Breast epithelium (tissue), 4 donors: ENCODE data around the gene PEMT. TPM values are rescaled to one million over a fixed set of nuclear protein-coding genes. Genes with fewer than 3 reads are reported as not detected.
"Not testable (repeated sequence)": the region's sequence is repeated elsewhere in the genome, so short reads cannot be mapped to it uniquely, and the experiment has no call there.

Experiments used
- DNase-seq, 2 donors: peaks; one replicate each; pipeline ENCODE4 v3.0.0-alpha.2; 2019; ENCODE audit warnings: low spot score in 2 of 2
- H3K27ac ChIP-seq, 2 donors: fragments of 200-600 bp; sonication (generic) in 1 of 2; one replicate each; pipeline ENCODE4 v1.5.1; 2016 to 2019; ENCODE audit warnings: mild to moderate bottlenecking in 1 of 2
- H3K27me3 ChIP-seq, 2 donors: fragments of 200-600 bp; sonication (generic) in 1 of 2; one replicate each; pipeline versions ENCODE4 v1.5.1 to v1.6.0; 2017 to 2019; ENCODE audit warnings: control low read depth in 1 of 2, mild to moderate bottlenecking in 1 of 2
- H3K36me3 ChIP-seq: fragments of 200-600 bp; one replicate; pipeline ENCODE4 v1.5.1; 2019
- H3K4me1 ChIP-seq, 2 donors: fragments of 200-600 bp; sonication (generic); one replicate each; pipeline ENCODE4 v1.5.1; 2016 to 2019; ENCODE audit warnings: control low read depth in 1 of 2
- H3K4me3 ChIP-seq, 3 donors: fragments of 200-600 bp; sonication (generic); 1 replicate in 2 of 3; 2 replicates in 1 of 3; pipeline ENCODE4 v1.5.1; 2016 to 2019; ENCODE audit warnings: mild to moderate bottlenecking in 3 of 3, moderate library complexity in 2 of 3
- H3K9me3 ChIP-seq, 2 donors: fragments of 200-600 bp; sonication (generic) in 1 of 2; one replicate each; pipeline ENCODE4 v1.5.1; 2016 to 2019; ENCODE audit warnings: control low read depth in 1 of 2
- POLR2A ChIP-seq: fragments of 450-650 bp; IDR thresholded peaks from one replicate; pipeline ENCODE4 v1.6.1; 2016; ENCODE audit warnings: antibody characterized with exemption, mild to moderate bottlenecking, moderate library complexity
- POLR2AphosphoS5 ChIP-seq, 3 donors: sonication (generic); formaldehyde crosslinking; IDR thresholded peaks; one replicate each; pipeline ENCODE4 v1.6.1; 2017; ENCODE audit warnings: antibody characterized with exemption in 3 of 3
- intact Hi-C: fragments of 100-400 bp; cut with DNase I; formaldehyde crosslinking; loops from one replicate; pipeline ENCODE4 v1.15.1; 2023; ENCODE audit warnings: low total_unique reads
- total RNA-seq, 3 donors: library from RNA; depleted of rRNA; stranded (reverse); fragments of >200 nt; gene quantifications; one replicate each; pipeline ENCODE4 v1.1.0, GENCODE V29; 2016
- TF ChIP-seq, protein P1 (sequence below), 3 donors: fragments of 450-650 bp; IDR thresholded peaks; one replicate each; pipeline ENCODE4 v1.5.1; 2016 to 2017; ENCODE audit warnings: antibody characterized with exemption in 3 of 3, mild to moderate bottlenecking in 3 of 3, moderate library complexity in 3 of 3

PEMT gene
- total RNA-seq, 3 donors from 2014 or later, result 37.3 to 151 (median 52.4) TPM

GRCh38 chr17:17467016-17467415, 124.5 kb downstream of the PEMT start:
- DNase-seq, result no peak
- intact Hi-C loops, result no loop called here
- H3K27me3 ChIP-seq, result no peaks in the 10 kb centered on the region
- H3K9me3 ChIP-seq, result no peaks in the 10 kb centered on the region
- no peak overlapping the region for H3K27ac ChIP-seq
- TF ChIP-seq, protein P1, sequence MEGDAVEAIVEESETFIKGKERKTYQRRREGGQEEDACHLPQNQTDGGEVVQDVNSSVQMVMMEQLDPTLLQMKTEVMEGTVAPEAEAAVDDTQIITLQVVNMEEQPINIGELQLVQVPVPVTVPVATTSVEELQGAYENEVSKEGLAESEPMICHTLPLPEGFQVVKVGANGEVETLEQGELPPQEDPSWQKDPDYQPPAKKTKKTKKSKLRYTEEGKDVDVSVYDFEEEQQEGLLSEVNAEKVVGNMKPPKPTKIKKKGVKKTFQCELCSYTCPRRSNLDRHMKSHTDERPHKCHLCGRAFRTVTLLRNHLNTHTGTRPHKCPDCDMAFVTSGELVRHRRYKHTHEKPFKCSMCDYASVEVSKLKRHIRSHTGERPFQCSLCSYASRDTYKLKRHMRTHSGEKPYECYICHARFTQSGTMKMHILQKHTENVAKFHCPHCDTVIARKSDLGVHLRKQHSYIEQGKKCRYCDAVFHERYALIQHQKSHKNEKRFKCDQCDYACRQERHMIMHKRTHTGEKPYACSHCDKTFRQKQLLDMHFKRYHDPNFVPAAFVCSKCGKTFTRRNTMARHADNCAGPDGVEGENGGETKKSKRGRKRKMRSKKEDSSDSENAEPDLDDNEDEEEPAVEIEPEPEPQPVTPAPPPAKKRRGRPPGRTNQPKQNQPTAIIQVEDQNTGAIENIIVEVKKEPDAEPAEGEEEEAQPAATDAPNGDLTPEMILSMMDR (IDR thresholded peaks at IDR 0.05), result no peak
- TF ChIP-seq POLR2AphosphoS5 (IDR thresholded peaks at IDR 0.05) (no peak), POLR2A (no peak)
- no peaks in the 10 kb centered on the region for H3K36me3 ChIP-seq
- no peak overlapping the region for H3K4me3 ChIP-seq
- no peaks in the 10 kb centered on the region for H3K4me1 ChIP-seq

- no peak overlapping the region for H3K27ac ChIP-seq
- no peaks in the 10 kb centered on the region for H3K27me3 ChIP-seq
- intact Hi-C loops, result no loop called here
- H3K36me3 ChIP-seq, result no peaks in the 10 kb centered on the region
- TF ChIP-seq, protein P1 (IDR thresholded peaks at IDR 0.05), result no peak
- no peak for TF ChIP-seq POLR2A
- no peak for TF ChIP-seq POLR2AphosphoS5 (IDR thresholded peaks at IDR 0.05)
- no peak for DNase-seq
- H3K9me3 ChIP-seq, result no peaks in the 10 kb centered on the region
- H3K4me3 ChIP-seq, result no peak overlapping the region
- H3K4me1 ChIP-seq, result no peaks in the 10 kb centered on the region
Observed at GRCh38 chr17:17466511-17466910, 125.0 kb downstream of the PEMT start.

GRCh38 chr17:17465878-17466277, 125.6 kb downstream of the PEMT start:
- H3K36me3 ChIP-seq, H3K27ac ChIP-seq, H3K4me1 ChIP-seq, H3K4me3 ChIP-seq, intact Hi-C loops, DNase-seq, H3K27me3 ChIP-seq, H3K9me3 ChIP-seq: not testable (repeated sequence)

- intact Hi-C loops, result no loop called here
- no peak overlapping the region for H3K4me3 ChIP-seq
- no peaks in the 10 kb centered on the region for H3K9me3 ChIP-seq
- no peaks in the 10 kb centered on the region for H3K36me3 ChIP-seq
- H3K4me1 ChIP-seq, result no peaks in the 10 kb centered on the region
- H3K27ac ChIP-seq, result no peak overlapping the region
- H3K27me3 ChIP-seq, result no peaks in the 10 kb centered on the region
- DNase-seq, result no peak
- TF ChIP-seq, protein P1 (IDR thresholded peaks at IDR 0.05), result no peak
- no peak for TF ChIP-seq POLR2A
- TF ChIP-seq POLR2AphosphoS5 (IDR thresholded peaks at IDR 0.05), result no peak
Observed at GRCh38 chr17:17463821-17464220, 127.7 kb downstream of the PEMT start.

DNA sequence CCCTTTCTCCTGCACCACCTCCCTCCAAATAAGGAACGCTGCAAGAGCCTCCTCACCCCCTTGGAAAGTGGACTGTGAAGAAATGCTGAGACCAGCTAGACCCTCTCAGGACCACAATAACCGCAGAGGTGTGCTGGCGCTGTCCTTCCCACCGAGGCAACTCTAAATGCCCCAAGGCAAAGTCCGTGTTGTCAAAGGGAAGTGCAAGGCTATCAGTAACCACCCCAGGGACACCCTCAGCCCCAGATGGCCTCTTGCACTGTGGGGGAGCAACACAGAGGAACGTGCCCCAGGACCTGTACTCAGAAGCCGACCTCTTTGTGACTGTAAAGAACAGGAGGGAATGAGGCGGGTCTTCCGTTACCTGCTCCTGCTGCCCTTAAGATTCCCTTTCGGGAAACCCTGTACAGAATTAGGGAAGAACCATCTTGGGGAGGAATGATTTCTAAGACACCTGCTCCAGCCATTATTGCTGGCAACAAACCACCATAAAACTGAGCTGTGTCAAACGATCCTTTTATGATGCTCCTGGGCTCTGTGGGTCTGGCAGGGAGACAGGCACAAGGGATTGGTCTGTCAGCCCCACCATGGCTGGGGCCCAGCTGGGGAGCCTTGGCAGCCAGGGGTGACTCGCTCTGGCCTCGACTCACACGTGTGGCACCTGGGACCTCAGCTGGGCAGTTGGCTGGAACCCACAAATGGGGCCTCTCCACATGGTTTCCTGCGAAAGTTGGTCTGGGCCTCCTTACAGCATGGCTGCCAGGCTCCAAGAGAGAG, 129.3 kb downstream of the PEMT start:
- TF ChIP-seq, protein P1 (IDR thresholded peaks at IDR 0.05), result no peak
- TF ChIP-seq POLR2AphosphoS5 (IDR thresholded peaks at IDR 0.05) (no peak), POLR2A (no peak)
- Histone ChIP-seq H3K36me3 (no peaks in the 10 kb centered on the region), H3K27ac (no peak overlapping the region), H3K9me3 (no peaks in the 10 kb centered on the region), H3K4me1 (no peaks in the 10 kb centered on the region), H3K27me3 (no peaks in the 10 kb centered on the region), H3K4me3 (no peak overlapping the region)
- DNase-seq, result no peak
- intact Hi-C loops, result no loop called here
